IMR-90 (cell line): ENCODE results near the gene AGO3. TPM values are rescaled to one million over a fixed set of nuclear protein-coding genes. Genes with fewer than 3 reads are reported as not detected.
"Not testable (repeated sequence)": the region's sequence is repeated elsewhere in the genome, so short reads cannot be mapped to it uniquely, and the experiment has no call there.

ENCODE experiments used
- ATAC-seq: fragments of 200-7000 bp; cut with Tn5 transposase; 2 replicates; pipeline ENCODE4 v1.9.1; 2020; ENCODE audit warnings: low read depth, mild to moderate bottlenecking, moderate library complexity
- BruUV-seq: library from RNA; stranded (reverse); fragments of 400-500 nt; replicated peaks from 2 replicates; lab custom pipeline; 2021; lab: Mats Ljungman, UMichigan
- CTCF ChIA-PET: fragments of 300-600 bp; formaldehyde crosslinking; extraction: SDS; loops from one replicate; lab custom pipeline; 2021; ENCODE audit warnings: antibody characterized with exemption; lab: Yijun Ruan, JAX
- POLR2A ChIA-PET: fragments of 300-600 bp; sonication (Branson Sonifier 250); formaldehyde crosslinking; loops from one replicate; lab custom pipeline; 2022; ENCODE audit warnings: antibody characterized with exemption; ENCODE audit not compliant: unreplicated experiment; lab: Charles Lee
- DNase-seq: peaks from one replicate; pipeline ENCODE4 v3.0.0; 2013
- H2AFZ ChIP-seq: replicated peaks from 2 replicates; pipeline ENCODE3; 2013; ENCODE audit warnings: low read length, mild to moderate bottlenecking; ENCODE audit not compliant: poor library complexity
- H2AK5ac ChIP-seq: 2 replicates; pipeline ENCODE4 v1.6.1; 2013; ENCODE audit warnings: low read depth, low read length, inconsistent platforms
- H2AK9ac ChIP-seq: replicated peaks from 2 replicates; pipeline ENCODE3; 2013; ENCODE audit warnings: mild to moderate bottlenecking, low read depth, low read length, moderate library complexity; ENCODE audit not compliant: poor library complexity
- H2BK120ac ChIP-seq: 2 replicates; pipeline ENCODE4 v1.6.1; 2013; ENCODE audit warnings: low read depth, low read length, inconsistent platforms
- H2BK15ac ChIP-seq: 3 replicates; pipeline ENCODE4 v1.6.1; 2013; ENCODE audit warnings: low read depth, low read length, inconsistent platforms
- H2BK20ac ChIP-seq: 2 replicates; pipeline ENCODE4 v1.6.1; 2013; ENCODE audit warnings: low read depth, mild to moderate bottlenecking, inconsistent platforms, low read length, moderate library complexity
- H2BK5ac ChIP-seq: 2 replicates; pipeline ENCODE4 v1.6.1; 2013; ENCODE audit warnings: mild to moderate bottlenecking, low read depth, low read length, inconsistent platforms; ENCODE audit not compliant: poor library complexity, severe bottlenecking
- H3K14ac ChIP-seq: replicated peaks from 2 replicates; pipeline ENCODE4 v1.6.1; 2013; ENCODE audit warnings: low read depth, low read length, inconsistent platforms
- H3K18ac ChIP-seq: 2 replicates; pipeline ENCODE4 v1.6.1; 2013; ENCODE audit warnings: low read depth, low read length, control low read depth
- H3K23ac ChIP-seq: 2 replicates; pipeline ENCODE4 v1.6.1; 2013; ENCODE audit warnings: low read depth, low read length, inconsistent platforms
- H3K27ac ChIP-seq: 2 replicates; pipeline ENCODE4 v1.5.1; 2013; ENCODE audit warnings: mild to moderate bottlenecking, control low read depth, low read length; ENCODE audit not compliant: insufficient read depth
- H3K27me3 ChIP-seq: 2 replicates; pipeline ENCODE4 v1.6.1; 2013; ENCODE audit warnings: low read length; ENCODE audit not compliant: control insufficient read depth, insufficient read depth
- H3K36me3 ChIP-seq: 2 replicates; pipeline ENCODE4 v1.6.1; 2013; ENCODE audit warnings: low read length, mixed read lengths; ENCODE audit not compliant: control insufficient read depth, insufficient read depth
- H3K4ac ChIP-seq: 2 replicates; pipeline ENCODE4 v1.6.1; 2013; ENCODE audit warnings: low read depth, low read length, inconsistent platforms
- H3K4me1 ChIP-seq: 2 replicates; pipeline ENCODE4 v1.6.1; 2013; ENCODE audit warnings: low read length, mixed read lengths; ENCODE audit not compliant: control insufficient read depth, insufficient read depth
- H3K4me2 ChIP-seq: 2 replicates; pipeline ENCODE4 v1.6.1; 2013; ENCODE audit warnings: low read depth, mild to moderate bottlenecking, control low read depth, low read length, moderate library complexity
- H3K4me3 ChIP-seq: 2 replicates; pipeline ENCODE4 v1.5.1; 2013; ENCODE audit warnings: low read depth, mild to moderate bottlenecking, control low read depth, low read length, moderate library complexity; ENCODE audit not compliant: insufficient read depth
- H3K56ac ChIP-seq: 2 replicates; pipeline ENCODE4 v1.6.1; 2013; ENCODE audit warnings: low read length, inconsistent platforms; ENCODE audit not compliant: insufficient read depth; ENCODE audit errors: extremely low read depth
- H3K79me1 ChIP-seq, 2 experiments: 2 replicates each; pipeline ENCODE4 v1.6.1; 2013; ENCODE audit warnings: low read length in 2 of 2, inconsistent platforms in 1 of 2, low read depth in 1 of 2
- H3K9ac ChIP-seq: 2 replicates; pipeline ENCODE4 v1.6.1; 2013; ENCODE audit warnings: low read depth, low read length, control low read depth
- H3K9me1 ChIP-seq: 2 replicates; pipeline ENCODE4 v1.6.1; 2013; ENCODE audit warnings: low read length, inconsistent platforms; ENCODE audit not compliant: insufficient read depth
- H3K9me3 ChIP-seq: 2 replicates; pipeline ENCODE4 v1.6.1; 2013; ENCODE audit warnings: low read length; ENCODE audit not compliant: control insufficient read depth, insufficient read depth
- H4K20me1 ChIP-seq: 2 replicates; pipeline ENCODE4 v1.6.1; 2013; ENCODE audit warnings: low read length, inconsistent platforms; ENCODE audit not compliant: insufficient read depth
- H4K5ac ChIP-seq: 2 replicates; pipeline ENCODE4 v1.6.1; 2013; ENCODE audit warnings: mild to moderate bottlenecking, low read depth, low read length, control low read depth
- H4K8ac ChIP-seq, 2 experiments: 2 replicates each; pipeline ENCODE4 v1.6.1; 2013; ENCODE audit warnings: low read depth in 2 of 2, low read length in 2 of 2, control low read depth in 1 of 2, inconsistent platforms in 1 of 2
- H4K91ac ChIP-seq: 2 replicates; pipeline ENCODE4 v1.6.1; 2013; ENCODE audit warnings: low read depth, low read length, inconsistent platforms; ENCODE audit not compliant: insufficient read depth
- WGBS, 2 experiments: methylation state at CpG; one replicate each; pipeline versions ENCODE4 v1.1.5 to v1.1.7; 2013; ENCODE audit warnings: missing lambda C conversion rate in 2 of 2; ENCODE audit not compliant: insufficient read length in 1 of 2; ENCODE audit errors: extremely low coverage in 2 of 2; 5-methylcytosine and 5-hydroxymethylcytosine counted together
- dilution Hi-C: fragments of 300-500 bp; cut with HindIII; formaldehyde crosslinking; loops from one replicate; pipeline ENCODE4 v1.14.3; 2018; ENCODE audit warnings: low sequenced_read_pairs; ENCODE audit not compliant: unreplicated experiment
- in situ Hi-C: fragments of 300-500 bp; cut with MboI; formaldehyde crosslinking; loops from 3 replicates; pipeline ENCODE4 v1.14.3; 2019; ENCODE audit warnings: low sequenced_read_pairs, inconsistent platforms, mixed read lengths
- intact Hi-C: fragments of 100-400 bp; cut with micrococcal nuclease; formaldehyde crosslinking; loops from 2 replicates; pipeline ENCODE4 v1.10.0; 2022
- polyA plus RNA-seq, 3 experiments: library from polyadenylated mRNA; depleted of rRNA; stranded (reverse); fragments of >200 nt; gene quantifications; 2 replicates each; pipeline ENCODE4 v1.2.3, GENCODE V29; 2012; ENCODE audit warnings: low replicate concordance in 1 of 3
- total RNA-seq: library from RNA; depleted of rRNA; stranded (reverse); fragments of >200 nt; gene quantifications from 2 replicates; pipeline ENCODE4 v1.2.3, GENCODE V29; 2012

AGO3 gene
- total and polyA plus RNA-seq, 2 of the 4 experiments (the other 2 are of a cell fraction), result 8.9 to 25.6 TPM

- H3K4ac ChIP-seq, BruUV-seq, H3K4me1 ChIP-seq, dilution Hi-C loops, DNase-seq, in situ Hi-C loops, H4K91ac ChIP-seq, intact Hi-C loops, H2AFZ ChIP-seq, H4K8ac ChIP-seq, H3K9ac ChIP-seq, H3K9me1 ChIP-seq, H3K56ac ChIP-seq, H3K4me3 ChIP-seq, H2BK15ac ChIP-seq, H3K14ac ChIP-seq, POLR2A ChIA-PET, H4K5ac ChIP-seq, H2BK20ac ChIP-seq, ATAC-seq, H3K18ac ChIP-seq, H3K27ac ChIP-seq, H3K27me3 ChIP-seq, H3K36me3 ChIP-seq, H3K23ac ChIP-seq, H3K4me2 ChIP-seq, H2AK9ac ChIP-seq, H4K20me1 ChIP-seq, H2AK5ac ChIP-seq, H3K9me3 ChIP-seq, H2BK5ac ChIP-seq, H2BK120ac ChIP-seq: not testable (repeated sequence)
- no CpG with 5 or more reads among the region's 1 CpG for WGBS, 2 experiments
- CTCF ChIA-PET, result interaction anchor here (0.6 kb wide), 1 partner anchor 11 kb away, joined by 4 read pairs; no protein-coding TSS in a partner anchor
- H3K79me1 ChIP-seq, result peaks cover 12% of the 10 kb centered on the region in 2 experiments
These were observed 33.4 kb downstream of the AGO3 start for GRCh38 chr1:35964277-35964676.
